GM10266 (cell line): Measurements from ENCODE around the gene ITGB4.

Experiments
- DNase-seq: peaks from one replicate; pipeline ENCODE4 v3.0.0; 2012; ENCODE audit errors: extremely low spot score
- TF ChIP-seq, protein P1 (sequence below): IDR thresholded peaks from 2 replicates; pipeline ENCODE4 v1.5.1; 2012; ENCODE audit warnings: mild to moderate bottlenecking, low read depth; ENCODE audit not compliant: control insufficient read depth, insufficient read depth; ENCODE audit errors: missing control alignments

Gene ITGB4

GRCh38 chr17:75731086-75731715, 9.9 kb downstream of the ITGB4 start:
- TF ChIP-seq, protein P1, sequence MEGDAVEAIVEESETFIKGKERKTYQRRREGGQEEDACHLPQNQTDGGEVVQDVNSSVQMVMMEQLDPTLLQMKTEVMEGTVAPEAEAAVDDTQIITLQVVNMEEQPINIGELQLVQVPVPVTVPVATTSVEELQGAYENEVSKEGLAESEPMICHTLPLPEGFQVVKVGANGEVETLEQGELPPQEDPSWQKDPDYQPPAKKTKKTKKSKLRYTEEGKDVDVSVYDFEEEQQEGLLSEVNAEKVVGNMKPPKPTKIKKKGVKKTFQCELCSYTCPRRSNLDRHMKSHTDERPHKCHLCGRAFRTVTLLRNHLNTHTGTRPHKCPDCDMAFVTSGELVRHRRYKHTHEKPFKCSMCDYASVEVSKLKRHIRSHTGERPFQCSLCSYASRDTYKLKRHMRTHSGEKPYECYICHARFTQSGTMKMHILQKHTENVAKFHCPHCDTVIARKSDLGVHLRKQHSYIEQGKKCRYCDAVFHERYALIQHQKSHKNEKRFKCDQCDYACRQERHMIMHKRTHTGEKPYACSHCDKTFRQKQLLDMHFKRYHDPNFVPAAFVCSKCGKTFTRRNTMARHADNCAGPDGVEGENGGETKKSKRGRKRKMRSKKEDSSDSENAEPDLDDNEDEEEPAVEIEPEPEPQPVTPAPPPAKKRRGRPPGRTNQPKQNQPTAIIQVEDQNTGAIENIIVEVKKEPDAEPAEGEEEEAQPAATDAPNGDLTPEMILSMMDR = no peak
- no peak for DNase-seq

DNA sequence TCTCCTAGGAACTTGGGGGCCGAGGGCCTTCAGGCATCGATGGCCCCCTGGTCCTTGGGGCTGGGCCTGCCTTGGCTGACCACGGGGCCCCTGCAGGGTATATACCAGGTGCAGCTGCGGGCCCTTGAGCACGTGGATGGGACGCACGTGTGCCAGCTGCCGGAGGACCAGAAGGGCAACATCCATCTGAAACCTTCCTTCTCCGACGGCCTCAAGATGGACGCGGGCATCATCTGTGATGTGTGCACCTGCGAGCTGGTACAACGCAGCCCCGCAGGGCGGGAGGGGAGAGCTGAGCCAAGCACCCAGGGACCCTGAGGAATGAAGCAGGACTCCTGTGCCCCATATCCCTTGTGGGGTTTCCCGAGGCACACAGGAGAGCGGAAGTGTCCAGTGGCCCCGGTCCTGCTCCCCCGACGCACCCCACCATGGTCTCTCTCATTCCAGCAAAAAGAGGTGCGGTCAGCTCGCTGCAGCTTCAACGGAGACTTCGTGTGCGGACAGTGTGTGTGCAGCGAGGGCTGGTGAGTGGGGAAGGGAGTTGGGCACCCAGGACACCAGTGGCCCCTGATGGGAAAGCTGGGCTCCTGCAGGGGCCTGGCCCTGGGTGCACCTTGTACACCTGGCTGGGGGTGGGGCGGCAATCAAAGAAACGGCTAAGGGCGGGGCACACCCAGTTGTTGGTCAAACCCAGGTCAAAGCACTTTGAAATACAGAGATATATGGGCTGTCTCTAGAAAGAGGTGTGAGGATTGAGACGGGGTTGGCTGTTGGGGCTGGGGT, 10.6 kb downstream of the ITGB4 start:
- DNase-seq = no peak
- TF ChIP-seq, protein P1 = no peak

- no peak for DNase-seq
- TF ChIP-seq, protein P1 = no peak
These were observed 12.2 kb downstream of the ITGB4 start for GRCh38 chr17:75733471-75733870.

DNA sequence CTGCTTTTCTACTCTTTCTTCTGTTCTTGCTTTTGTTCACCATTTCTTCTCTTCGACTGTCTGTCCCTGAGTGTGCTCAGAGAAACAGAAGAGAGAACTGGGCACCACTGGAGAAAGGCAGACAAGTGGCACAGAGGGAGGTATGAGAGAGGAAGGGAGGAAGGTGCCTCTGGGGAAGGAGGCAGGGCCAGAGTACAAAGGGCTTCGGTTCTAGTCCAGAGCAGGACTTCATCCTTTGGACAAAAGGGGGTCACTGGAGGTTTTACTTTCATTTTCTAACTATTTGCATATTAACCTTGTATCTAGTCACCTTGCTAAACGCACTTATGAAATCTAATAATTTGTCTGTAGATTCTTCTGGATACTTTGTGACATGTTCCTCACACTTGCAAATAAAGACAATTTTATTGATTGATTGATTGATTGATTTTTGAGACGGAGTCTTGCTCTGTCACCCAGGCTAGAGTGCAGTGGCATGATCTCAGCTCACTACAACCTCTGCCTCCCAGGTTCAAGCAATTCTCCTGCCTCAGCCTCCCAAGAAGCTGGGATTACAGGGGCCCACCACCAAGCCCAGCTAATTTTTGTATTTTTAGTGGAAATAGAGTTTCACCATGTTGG, 13.5 kb downstream of the ITGB4 start:
- TF ChIP-seq, protein P1 = no peak
- DNase-seq = no peak

DNA sequence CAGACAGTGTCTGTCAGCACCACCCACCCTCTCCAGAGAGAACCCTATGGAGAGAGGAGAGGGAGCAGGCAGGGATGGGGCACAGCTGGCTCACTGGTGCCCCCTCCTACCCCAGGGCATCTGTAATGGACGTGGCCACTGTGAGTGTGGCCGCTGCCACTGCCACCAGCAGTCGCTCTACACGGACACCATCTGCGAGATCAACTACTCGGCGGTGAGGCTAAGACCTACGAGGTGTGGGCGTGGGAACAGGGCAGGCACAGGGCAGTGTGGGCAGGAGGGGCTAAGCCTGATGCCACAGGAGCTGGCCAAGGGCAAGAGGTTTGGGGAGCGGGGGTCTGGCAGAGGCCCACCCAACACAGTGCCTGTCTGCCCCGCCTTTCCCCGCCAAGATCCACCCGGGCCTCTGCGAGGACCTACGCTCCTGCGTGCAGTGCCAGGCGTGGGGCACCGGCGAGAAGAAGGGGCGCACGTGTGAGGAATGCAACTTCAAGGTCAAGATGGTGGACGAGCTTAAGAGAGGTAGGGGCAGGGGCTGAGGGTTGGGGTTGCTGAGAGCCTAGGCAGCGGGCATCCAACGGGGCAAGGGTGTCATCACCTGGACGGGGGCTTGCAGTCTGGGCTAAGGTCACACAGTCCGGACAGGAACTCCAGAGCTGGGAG, 15.0 kb downstream of the ITGB4 start:
- no peak for DNase-seq
- TF ChIP-seq, protein P1 = no peak

GRCh38 chr17:75737133-75737962, 16.1 kb downstream of the ITGB4 start:
- DNase-seq = no peak
- TF ChIP-seq, protein P1 = no peak
